Panc1 (cell line): ENCODE measurements around the gene TMEM38A. TPM values are rescaled to one million over a fixed set of nuclear protein-coding genes. Genes with fewer than 3 reads are reported as not detected.

Source experiments
- ATAC-seq: fragments of 200-7000 bp; cut with Tn5 transposase; 2 replicates; pipeline ENCODE4 v1.9.1; 2020; ENCODE audit warnings: mild to moderate bottlenecking, moderate library complexity
- BruUV-seq: library from RNA; stranded (reverse); fragments of 400-500 nt; replicated peaks from 2 replicates; lab custom pipeline; 2021; lab: Mats Ljungman, UMichigan
- CTCF ChIA-PET: fragments of 300-600 bp; sonication (Branson Sonifier 250); formaldehyde crosslinking; loops from one replicate; lab custom pipeline; 2022; ENCODE audit warnings: antibody characterized with exemption; lab: Charles Lee
- POLR2A ChIA-PET: fragments of 300-600 bp; sonication (Branson Sonifier 250); formaldehyde crosslinking; loops from one replicate; lab custom pipeline; 2022; ENCODE audit warnings: antibody characterized with exemption; lab: Charles Lee
- DNase-seq: peaks from one replicate; pipeline ENCODE4 v3.0.0-alpha.2; 2010; ENCODE audit warnings: low read depth, low spot score
- H3K27ac ChIP-seq: 2 replicates; pipeline ENCODE4 v1.5.1; 2011; ENCODE audit warnings: mild to moderate bottlenecking, low read length, inconsistent platforms
- H3K27me3 ChIP-seq: fragments of 200-500 bp; sonication (Bioruptor generic); 2 replicates; pipeline ENCODE4 v1.6.0; 2014; ENCODE audit warnings: low read length, inconsistent platforms; ENCODE audit not compliant: control insufficient read depth, insufficient read depth
- H3K36me3 ChIP-seq: fragments of 200-500 bp; sonication (Bioruptor generic); 2 replicates; pipeline ENCODE4 v1.5.1; 2014; ENCODE audit warnings: inconsistent platforms, mild to moderate bottlenecking, low read length, moderate library complexity; ENCODE audit not compliant: control insufficient read depth, insufficient read depth
- H3K4me1 ChIP-seq: 2 replicates; pipeline ENCODE4 v1.5.1; 2011; ENCODE audit warnings: inconsistent platforms, mild to moderate bottlenecking, low read length, moderate library complexity; ENCODE audit not compliant: control insufficient read depth, insufficient read depth
- H3K4me3 ChIP-seq, 2 experiments: 2 replicates each; pipeline ENCODE4 v1.5.1; 2011 to 2012; ENCODE audit warnings: low read depth in 2 of 2, low read length in 2 of 2, mild to moderate bottlenecking in 2 of 2, inconsistent platforms in 1 of 2, moderate library complexity in 1 of 2
- H3K9me3 ChIP-seq: fragments of 200-500 bp; sonication (Bioruptor generic); 2 replicates; pipeline ENCODE4 v1.5.1; 2014; ENCODE audit warnings: low read depth, mild to moderate bottlenecking, inconsistent platforms, low read length, moderate library complexity; ENCODE audit not compliant: control insufficient read depth, insufficient read depth
- CTCF ChIP-seq: fragments of 450-650 bp; IDR thresholded peaks from 2 replicates; pipeline ENCODE4 v1.5.1; 2017; ENCODE audit warnings: mild to moderate bottlenecking
- POLR2AphosphoS5 ChIP-seq: IDR thresholded peaks from 2 replicates; pipeline ENCODE4 v1.6.1; 2012; ENCODE audit warnings: mild to moderate bottlenecking, low read depth, low read length, moderate library complexity
- REST ChIP-seq, 2 experiments: IDR thresholded peaks; 2 replicates each; pipeline ENCODE4 v1.6.1; 2011 to 2012; ENCODE audit warnings: low read depth in 2 of 2, control low read depth in 1 of 2, low read length in 1 of 2, mild to moderate bottlenecking in 1 of 2, moderate library complexity in 1 of 2; ENCODE audit not compliant: insufficient read depth in 1 of 2
- SIN3A ChIP-seq: IDR thresholded peaks from 2 replicates; pipeline ENCODE4 v1.6.1; 2012; ENCODE audit warnings: low read depth, mild to moderate bottlenecking, low read length, moderate library complexity, borderline replicate concordance; ENCODE audit not compliant: insufficient read depth
- TCF7L2 ChIP-seq: IDR thresholded peaks from 2 replicates; pipeline ENCODE4 v1.6.1; 2011; ENCODE audit warnings: mild to moderate bottlenecking, low read depth, low read length, inconsistent platforms
- in situ Hi-C: cut with HindIII; loops from 2 replicates; pipeline ENCODE4 v1.10.0; 2016; ENCODE audit warnings: low sequenced_read_pairs, low pct_unique_long_range_greater_than_20kb
- intact Hi-C: fragments of 100-400 bp; cut with micrococcal nuclease; formaldehyde crosslinking; loops from one replicate; pipeline ENCODE4 v1.10.0; 2022; ENCODE audit not compliant: unreplicated experiment
- total RNA-seq: library from RNA; stranded (reverse); gene quantifications from one replicate; pipeline ENCODE4 v1.2.1, GENCODE V29; 2021; ENCODE audit not compliant: unreplicated experiment

Gene TMEM38A
- total RNA-seq, 1 experiment from 2014 or later = 8.4 TPM

GRCh38 chr19:16620584-16620983 is 40.4 kb upstream of the TMEM38A start:
- in situ Hi-C loops = no loop called here
- H3K9me3 ChIP-seq = no peaks in the 10 kb centered on the region
- no TSS peak for BruUV-seq
- no peaks in the 10 kb centered on the region for H3K36me3 ChIP-seq
- ATAC-seq (no peak), DNase-seq (no peak)
- H3K27me3 ChIP-seq = no peaks in the 10 kb centered on the region
- CTCF ChIA-PET = no interaction called here
- POLR2A ChIA-PET = no interaction called here
- intact Hi-C loops = no loop called here
- H3K4me3 ChIP-seq = no peak overlapping the region
- H3K27ac ChIP-seq = no peak overlapping the region
- TF ChIP-seq POLR2AphosphoS5 (no peak), TCF7L2 (no peak), REST (IDR thresholded peaks at IDR 0.05; ENCODE audit: insufficient read depth in 1 of 2, low read depth in 2 of 2, low read length in 1 of 2) (no peak), SIN3A (no peak), CTCF (no peak)
- H3K4me1 ChIP-seq = peaks cover 7% of the 10 kb centered on the region

- DNase-seq (no peak), ATAC-seq (no peak)
- no TSS peak for BruUV-seq
- intact Hi-C loops = no loop called here
- in situ Hi-C loops = no loop called here
- no peak overlapping the region for H3K4me3 ChIP-seq
- ChIA-PET CTCF (no interaction called here), POLR2A (no interaction called here)
- TF ChIP-seq REST (IDR thresholded peaks at IDR 0.05; ENCODE audit: insufficient read depth in 1 of 2, low read depth in 2 of 2, low read length in 1 of 2) (no peak), SIN3A (no peak), POLR2AphosphoS5 (no peak), TCF7L2 (no peak), CTCF (no peak)
- H3K36me3 ChIP-seq = no peaks in the 10 kb centered on the region
- no peak overlapping the region for H3K27ac ChIP-seq
- H3K4me1 ChIP-seq = peaks cover 14% of the 10 kb centered on the region
- H3K9me3 ChIP-seq = no peaks in the 10 kb centered on the region
- no peaks in the 10 kb centered on the region for H3K27me3 ChIP-seq
Observed at GRCh38 chr19:16621165-16621800, 39.7 kb upstream of the TMEM38A start.
